GM18517 (cell line): ENCODE data around the gene ZNF652.
"Not testable (repeated sequence)": the region's sequence is repeated elsewhere in the genome, so short reads cannot be mapped to it uniquely, and the experiment has no call there.

ENCODE experiments used
- ATAC-seq: cut with Tn5 transposase; IDR thresholded peaks from one replicate; pipeline ENCODE4 v1.9.1; 2021; ENCODE audit warnings: mild to moderate bottlenecking, moderate library complexity; ENCODE audit not compliant: unreplicated experiment

The ZNF652 gene

DNA sequence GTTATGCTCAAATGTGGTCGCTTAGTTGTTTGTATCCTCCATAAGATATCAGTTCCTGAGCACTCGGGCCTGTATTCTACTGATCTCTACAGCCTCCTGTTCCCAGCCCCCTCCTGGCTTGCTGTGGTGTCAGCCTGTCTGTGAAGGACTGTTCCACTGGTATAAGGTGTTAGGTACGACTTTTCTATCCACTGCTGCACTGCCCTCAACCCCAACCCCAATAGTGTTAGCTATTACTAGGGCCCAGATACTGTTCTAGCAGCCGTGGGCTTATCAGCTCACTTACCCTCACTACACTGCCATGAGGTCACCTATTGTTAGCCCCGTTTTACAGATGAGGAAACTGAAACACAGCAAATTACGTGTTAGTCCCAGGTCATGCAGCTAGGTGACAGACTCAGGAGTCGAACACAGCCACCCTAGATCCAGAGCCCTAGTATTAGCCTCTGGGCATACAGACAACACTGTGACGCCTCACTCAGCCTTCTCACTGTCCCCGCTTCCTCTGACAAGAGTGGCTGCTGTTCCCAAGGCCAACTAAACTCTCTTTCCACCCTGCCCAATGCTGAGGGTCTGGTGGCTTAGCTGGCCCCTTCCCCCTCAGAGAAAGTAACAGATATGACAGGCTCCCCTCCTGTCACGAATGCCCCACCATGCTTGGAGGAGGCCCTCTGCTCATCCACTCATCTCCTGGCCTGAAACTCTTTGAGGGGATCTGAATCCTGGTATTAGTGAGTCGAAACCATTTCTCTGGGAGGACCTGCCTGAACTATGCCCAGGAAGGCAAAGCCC, 25.6 kb upstream of the ZNF652 start:
- no peak for ATAC-seq

DNA sequence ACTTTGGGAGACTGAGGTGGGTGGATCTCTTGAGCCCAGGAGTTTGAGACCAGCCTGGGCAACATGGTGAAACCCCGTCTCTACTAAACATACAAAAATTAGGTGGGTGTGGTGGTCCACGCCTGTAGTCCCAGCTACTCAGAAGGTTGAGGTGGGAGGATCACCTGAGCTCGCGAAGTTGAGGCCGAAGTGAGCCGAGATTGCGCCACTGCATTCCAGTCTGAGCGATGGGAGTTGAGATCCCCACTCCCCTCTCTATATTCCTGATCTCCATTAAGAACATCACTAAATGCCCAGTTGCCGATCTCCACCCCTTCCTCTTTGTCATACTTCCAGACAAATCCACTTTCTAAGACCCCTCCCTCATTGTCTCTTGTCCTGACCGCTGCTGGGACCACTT, 24.3 kb upstream of the ZNF652 start:
- ATAC-seq, result no peak

DNA sequence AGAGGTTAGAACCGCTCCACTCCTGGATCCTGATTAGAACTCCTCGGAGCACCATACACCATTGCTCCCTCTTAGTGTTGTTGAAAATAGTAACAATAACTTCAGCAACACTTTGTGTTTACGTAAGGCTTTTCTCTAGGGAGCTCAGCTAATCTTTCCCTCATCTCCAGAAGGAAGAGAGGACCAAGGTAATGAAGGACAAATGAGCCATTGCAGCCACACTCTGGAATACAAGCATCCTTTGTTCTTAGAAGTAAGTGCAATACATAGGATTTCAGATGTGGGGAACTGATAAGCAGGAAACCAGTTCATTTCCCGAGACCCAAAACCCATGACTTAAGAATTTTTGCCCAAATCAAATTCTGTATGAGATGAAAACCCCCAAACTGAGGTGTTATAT, 22.9 kb upstream of the ZNF652 start:
- no peak for ATAC-seq

DNA sequence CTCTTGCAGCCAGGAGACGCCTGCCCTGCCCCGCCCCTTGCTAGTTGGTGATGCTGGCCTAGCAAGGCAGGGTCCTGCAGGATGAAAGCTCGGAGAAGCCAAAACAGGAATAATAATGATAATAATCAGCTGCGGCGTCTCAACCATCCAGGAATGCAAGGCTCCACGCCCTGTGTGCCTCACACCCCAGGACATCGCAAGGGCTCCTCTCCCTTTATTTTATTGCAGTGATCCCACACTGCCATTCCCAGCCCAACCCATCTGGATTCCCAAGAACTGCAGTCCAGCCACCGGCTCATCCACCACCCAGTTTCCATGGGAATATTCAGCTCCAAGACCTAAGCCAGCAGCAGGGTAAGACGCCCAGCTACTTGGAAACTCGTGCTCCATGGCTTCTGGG, 21.0 kb upstream of the ZNF652 start:
- no peak for ATAC-seq

DNA sequence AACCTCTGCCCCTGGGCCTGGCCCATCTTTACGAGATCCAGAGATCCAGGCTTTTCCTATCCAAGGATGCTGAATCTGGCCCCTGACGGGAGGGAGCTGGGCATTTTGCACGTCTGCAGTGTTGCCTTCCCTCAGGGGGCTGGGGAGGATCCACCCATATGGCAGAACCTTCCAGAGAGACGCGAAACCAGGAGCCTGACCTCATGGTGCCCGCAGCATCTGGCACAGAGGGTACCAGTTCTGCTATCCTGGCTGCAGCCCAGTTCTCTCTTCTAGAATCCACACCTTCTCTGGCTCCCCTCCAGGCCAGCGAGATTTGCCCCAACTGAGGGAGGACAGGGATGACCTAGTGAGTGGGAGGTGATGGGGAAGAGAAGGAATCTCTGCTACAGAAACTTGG, 20.5 kb upstream of the ZNF652 start:
- no peak for ATAC-seq

DNA sequence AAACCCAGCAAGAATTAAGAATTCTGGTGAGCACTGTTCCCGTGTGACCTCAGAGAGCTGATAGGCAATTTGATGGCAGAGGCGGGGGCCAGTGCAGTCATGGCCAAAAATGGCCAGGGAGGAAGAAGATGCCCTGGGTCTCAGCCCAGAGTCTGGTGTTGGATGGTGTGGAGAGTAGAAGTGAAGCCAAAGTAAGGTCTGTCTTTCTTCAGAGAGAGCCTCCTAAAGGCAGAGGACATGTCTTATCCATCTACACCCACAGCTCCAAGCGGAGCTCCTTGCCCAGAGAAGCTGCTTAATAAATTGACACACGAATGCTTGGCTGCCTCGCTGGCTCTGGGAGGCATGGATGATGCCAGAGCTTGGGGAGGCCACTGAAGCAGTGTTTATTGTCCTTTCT, 19.7 kb upstream of the ZNF652 start:
- ATAC-seq, result no peak

DNA sequence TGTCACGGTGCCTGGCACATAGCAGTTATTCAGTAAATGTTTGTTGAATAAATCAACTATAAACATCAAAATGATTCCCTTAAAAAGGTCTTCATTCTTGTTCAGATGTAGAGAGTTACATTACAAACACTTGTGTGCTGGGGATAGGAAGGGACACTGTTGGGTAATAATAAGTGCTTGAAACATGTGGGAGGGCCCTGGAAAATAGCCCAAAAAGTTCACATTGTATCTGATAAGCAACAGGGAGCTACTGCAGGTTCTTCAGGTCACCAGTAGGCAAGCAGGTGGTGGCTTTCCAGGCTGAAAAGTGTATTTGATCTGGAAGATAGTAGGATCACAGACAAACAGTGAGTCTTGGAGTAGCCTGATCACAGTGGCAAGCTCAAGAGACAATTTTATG, 19.0 kb upstream of the ZNF652 start:
- ATAC-seq, result no peak

DNA sequence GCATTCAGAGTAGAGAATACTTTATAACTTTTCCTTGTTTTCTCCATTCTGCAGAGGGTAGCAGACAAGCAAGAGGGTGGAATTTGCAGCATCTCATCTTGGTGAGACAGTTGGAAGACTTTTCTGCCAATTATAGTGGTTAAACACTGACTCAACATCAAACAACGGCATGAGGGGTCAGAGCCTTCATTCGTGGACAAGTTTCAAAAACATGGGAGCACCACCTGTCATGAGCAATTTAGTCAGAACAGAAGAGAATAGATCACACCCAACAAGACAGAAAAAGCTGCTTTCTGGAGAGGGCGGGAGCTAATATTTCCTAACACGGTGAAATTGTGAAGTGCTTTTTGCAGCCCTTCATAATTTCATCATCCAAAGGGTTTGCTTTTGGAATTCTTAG, 17.9 kb upstream of the ZNF652 start:
- ATAC-seq, result no peak

DNA sequence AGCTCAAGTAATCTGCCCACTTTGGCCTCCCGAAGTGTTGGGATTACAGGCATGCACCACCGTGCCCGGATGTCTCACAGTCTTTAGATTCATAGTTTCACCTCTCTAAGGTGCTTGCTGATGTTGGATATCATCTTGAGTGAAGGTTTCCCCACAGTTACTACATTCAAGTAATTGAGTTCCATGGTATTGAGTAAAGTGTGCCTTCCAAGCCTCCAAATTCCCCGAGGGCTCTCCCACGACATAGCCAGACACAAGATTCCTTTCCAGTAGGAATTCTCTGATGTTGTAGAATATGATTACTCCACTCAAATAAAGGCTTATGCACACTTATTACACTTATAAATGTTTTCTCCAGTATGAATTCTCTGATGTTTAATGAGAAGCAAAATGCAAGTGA, 16.3 kb upstream of the ZNF652 start:
- no peak for ATAC-seq

DNA sequence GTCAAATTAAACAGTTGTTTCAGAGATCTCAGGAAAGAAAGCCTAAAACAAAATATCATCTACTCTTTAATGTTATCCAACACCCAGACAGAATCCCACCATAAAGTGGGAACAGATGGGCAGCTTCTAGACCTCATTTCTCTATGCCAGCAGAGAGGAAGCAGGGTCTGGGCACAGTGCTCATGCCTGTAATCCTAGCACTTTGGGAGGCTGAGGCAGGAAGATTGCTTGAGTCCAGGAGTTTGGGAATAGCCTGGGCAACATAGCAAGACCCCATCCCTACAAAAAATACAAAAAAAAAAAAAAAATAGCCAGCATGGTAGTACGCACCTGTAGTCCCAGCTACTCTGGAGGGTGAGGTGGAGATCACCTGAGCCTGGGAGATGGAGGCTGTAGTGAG, 13.5 kb upstream of the ZNF652 start:
- no peak for ATAC-seq

DNA sequence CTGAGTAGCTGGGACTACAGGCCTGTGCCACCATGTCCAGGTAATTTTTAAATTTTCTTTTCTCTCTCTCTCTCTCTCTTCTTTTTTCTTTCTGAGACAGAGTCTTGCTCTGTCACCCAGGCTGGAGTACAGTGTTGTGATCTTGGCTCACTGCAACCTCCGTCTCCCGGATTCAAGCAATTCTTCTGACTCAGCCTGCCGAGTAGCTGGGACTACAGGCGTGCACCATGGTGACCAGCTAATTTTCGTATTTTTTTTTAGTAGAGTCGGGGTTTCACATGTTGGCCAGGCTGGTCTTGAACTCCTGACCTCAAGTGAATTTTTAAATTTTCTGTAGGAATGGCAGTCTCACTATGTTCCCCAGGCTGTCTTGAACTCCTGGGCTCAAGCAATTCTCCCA, 11.1 kb upstream of the ZNF652 start:
- ATAC-seq, result no peak

DNA sequence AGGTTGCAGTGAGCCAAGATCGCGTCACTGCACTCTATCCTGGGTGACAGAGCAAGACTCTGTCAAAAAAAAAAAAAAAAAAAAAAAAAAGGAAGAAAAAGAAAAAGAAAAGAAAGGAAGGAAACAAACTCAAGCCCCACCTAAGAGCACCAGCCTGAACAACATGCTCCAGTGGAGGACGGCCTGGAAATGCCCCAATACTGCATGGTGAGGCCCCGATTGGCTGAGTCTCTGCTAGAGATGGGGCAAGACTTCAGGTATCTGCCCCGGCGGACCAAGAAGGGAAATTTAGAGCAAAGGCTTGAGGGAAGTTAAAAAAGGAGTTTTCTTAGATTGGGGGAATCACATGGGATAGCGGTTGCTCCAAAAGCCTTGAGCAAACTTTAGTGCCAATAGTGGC, 10.4 kb upstream of the ZNF652 start:
- ATAC-seq, result no peak

DNA sequence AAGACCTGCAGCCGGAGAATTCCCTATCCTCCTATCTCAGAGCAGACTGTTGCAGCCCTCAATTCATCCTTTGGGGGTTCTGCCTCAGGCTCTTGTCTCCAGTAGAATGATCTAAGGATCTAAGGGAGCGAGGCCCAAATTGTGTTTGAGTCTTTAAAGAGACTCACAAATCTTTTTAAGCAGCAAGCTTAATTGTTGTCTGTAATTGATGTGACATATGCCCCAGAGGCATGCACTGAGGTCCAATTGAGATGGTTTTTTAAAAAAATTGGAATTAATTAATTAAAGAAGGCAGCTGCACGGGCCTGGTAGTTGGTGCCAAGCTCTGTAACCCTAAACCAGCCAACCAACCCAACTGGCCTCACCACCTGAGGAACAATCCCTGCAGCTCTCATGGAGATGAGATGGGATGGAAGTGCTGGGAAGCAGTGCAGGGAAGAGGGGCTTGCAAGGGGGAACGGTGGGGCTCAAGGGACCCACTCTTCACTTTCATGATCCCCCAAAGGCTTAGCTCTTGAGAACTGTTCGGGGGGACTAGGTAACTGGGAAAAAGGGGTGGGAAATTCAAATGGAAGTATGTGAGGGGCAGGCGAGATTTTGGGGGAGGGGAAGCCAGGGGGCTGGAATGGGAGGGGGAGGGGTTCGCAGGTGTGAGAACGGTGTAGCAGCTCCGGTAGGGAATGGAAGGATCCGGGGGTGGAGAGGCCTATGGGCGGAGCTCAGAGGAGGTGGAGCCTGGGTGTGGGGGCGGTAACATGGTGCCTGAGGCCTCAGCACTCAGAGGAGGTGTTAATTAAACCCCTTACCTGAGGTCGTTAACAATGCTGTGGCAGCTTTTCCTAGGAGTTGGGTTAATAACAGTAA, 9.2 kb upstream of the ZNF652 start:
- no peak for ATAC-seq

DNA sequence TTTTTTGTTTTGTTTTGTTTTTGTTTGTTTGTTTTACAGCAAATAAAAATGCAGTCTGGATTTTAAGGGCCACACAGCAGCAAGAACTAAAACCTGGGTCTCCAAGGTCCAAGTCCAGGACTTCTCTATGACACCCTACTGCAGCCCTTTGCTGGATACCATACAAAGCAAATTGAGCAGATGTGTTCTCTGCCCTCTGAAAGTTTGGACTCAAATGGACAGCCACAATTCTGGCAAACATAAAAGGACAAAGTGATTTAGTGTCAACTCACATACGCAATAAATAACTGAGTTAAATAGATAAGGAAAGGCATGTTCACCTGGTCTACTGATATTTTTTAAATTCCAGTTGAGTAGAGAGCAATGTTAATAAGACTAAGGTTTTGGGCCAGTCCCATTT, 7.7 kb upstream of the ZNF652 start:
- ATAC-seq, result no peak

DNA sequence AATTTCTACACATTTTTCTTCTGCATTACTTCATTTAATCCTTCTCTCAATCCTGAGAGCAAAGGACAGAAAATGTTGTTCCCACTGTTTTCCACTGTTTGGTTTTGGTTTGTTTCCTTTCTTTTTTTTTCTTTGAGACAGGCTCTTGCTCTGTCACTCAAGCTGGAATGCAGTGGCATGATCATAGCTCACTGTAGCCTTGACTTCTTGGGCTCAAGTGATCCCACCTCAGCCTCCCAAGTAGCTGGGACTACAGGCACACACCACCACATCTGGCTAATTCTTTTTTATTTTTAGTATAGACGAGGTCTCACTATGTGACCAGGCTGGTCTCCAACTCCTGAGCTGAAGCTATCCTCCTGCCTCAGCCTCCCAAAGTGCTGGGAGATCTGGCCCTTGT, 7.0 kb upstream of the ZNF652 start:
- ATAC-seq, result no peak

DNA sequence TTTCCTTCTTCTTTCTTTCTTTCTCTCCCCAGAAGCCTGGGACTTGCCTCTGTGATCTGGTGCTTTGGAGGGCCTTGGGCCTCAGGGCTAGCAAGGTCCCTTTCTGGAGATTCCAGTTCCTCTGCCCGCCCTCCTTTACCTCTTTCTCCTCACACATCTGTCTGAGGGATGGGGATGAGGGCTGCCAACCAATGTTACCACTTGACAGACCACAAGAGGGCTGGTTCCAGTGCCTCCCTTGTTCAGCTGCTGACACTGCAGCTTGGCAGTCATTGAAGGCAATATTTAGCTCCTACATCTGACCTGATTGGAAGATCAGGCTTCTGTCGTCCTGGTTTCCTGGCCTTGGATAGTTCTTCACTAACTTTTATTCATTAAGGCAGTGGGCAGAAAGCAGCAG, 3.6 kb upstream of the ZNF652 start:
- no peak for ATAC-seq

DNA sequence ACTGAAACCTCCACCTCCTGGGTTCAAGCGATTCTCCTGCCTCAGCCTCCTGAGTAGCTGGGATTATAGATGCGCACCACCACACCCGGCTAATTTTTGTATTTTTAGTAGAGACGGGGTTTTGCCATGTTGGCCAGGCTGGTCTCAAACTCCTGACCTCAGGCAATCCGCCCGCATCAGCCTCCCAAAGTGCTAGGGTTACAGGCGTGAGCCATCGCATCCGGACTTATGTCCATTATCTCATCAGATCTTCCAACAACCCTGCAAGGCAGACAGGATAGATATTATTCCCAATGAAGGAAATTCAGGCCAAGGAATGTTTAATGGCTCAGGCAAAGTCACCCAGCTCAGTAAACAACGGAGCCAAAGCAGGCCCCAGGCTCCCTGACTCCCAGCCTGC, 3.1 kb upstream of the ZNF652 start:
- ATAC-seq, result not testable (repeated sequence)

DNA sequence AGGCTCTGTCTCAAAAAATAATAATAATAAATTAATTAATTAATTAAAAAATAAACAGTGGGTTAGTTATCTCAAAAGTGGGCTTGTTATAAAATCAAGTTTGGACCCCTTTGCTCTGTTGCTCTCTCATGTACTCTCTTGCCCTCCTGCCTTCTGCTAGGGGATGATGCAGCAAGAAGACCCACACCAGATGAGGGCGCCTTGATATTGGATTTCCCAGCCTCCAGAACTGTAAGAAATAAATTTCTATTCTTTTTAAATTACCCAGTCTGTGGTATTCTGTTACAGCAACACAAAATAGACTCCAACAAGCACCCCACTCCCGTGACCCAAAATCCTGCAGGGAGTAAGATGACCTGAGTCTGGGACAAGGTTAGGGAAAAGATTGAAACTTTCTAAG, 2.1 kb upstream of the ZNF652 start:
- ATAC-seq, result no peak

DNA sequence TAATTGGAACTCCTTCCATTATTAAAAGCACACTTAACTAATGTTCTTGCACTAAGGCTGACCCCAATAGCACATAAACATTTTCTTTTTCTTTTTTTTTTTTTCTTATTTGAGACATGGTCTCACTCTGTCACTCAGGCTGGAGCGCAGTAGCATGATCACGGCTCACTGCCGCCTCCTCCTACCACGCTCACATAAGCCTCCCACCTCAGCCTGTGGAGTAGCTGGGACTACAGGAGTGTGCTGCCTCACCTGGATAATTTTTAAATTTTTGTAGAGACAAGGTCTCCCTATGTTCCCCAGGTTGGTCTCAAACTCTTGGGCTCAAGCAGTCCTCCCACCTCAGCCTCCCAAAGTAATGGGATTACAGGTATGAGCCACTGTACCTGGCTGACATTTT, 1.2 kb upstream of the ZNF652 start:
- no peak for ATAC-seq

DNA sequence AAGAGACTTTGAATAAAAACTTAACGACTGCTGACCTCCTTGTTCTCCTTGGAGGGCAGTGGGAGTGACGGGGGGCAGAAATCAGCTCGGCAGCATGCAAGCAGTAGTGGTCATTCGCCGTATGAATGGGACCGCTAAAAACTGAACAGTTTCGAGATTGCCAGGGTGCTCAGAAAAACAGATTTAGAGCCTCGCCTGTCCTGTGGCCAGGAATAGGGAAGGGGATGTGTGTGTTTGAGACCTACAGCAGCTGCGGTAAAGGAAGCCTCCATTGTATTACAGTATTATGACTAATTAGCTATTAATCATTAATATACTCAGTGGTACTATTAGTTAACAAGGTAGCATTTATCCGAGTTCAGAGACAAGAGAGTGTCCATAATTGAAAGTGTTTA, 670 bp upstream of the ZNF652 start:
- ATAC-seq, result no peak

DNA sequence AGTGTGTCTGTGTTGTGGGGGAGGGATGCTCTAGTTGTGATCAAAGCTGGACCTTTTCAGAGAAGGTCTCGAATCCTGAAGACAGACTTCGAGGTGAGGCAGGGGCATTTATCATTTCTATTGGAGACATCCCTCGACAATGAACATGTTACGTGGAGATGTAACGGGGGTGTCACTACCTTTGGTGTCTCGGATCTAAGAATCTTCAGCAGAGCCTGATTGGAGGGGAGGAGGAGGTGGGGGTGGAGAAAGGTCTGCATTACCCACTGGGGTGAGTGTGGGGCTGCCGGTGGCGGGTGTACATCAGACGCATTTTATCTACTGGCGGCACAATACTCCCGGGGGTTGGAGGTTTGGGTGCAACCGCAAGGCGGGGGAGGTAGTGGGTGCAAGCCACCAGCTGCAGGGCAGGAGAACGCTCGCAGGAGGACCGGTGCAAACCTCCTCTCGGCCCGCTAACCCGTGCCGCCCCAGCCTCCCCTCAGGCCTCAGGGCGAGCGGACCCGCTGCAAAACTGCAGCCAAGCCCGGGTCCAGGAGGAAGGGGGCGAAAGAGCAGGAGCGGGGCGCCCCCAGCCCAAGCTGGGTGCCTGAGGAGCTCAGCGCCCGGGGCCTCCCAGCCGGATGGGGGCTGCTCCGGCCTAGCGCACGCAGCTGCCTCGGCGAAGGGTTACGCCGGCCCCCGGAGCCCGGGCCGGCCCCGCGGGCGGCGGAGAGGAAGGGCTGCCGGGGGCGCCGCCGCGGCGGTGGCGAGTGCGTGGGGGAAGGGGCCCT, 735 bp downstream of the ZNF652 start:
- peak; percentile 28 for ATAC-seq

DNA sequence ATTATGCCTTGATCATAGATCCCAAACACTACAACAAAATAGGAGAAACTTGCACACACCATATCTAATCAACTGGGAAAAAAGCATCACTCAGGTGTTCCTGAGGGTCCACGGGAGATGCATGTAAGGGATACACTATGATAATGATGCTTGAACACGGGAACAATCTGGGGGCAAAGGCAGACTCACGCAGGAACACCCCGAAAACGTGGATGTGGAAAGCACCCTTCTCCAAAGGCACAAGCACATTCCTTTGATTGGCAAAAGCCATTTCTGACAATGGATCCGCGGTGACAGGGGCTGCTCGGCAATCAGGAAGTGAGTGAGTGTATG, 1.3 kb downstream of the ZNF652 start:
- no peak for ATAC-seq
